C4-2B (cell line): Measurements from ENCODE around the gene MEGF11.

ENCODE experiments used
- CTCF ChIP-seq: fragments of 450-650 bp; conservative IDR thresholded peaks from 2 replicates; pipeline ENCODE4 v1.5.1; 2017; ENCODE audit warnings: mild to moderate bottlenecking
- ZFX ChIP-seq: fragments of 450-650 bp; IDR thresholded peaks from 2 replicates; pipeline ENCODE4 v1.6.1; 2017

GRCh38 chr15:65900488-65900887 lies 353.1 kb downstream of the MEGF11 start:
- TF ChIP-seq CTCF (no peak), ZFX (no peak)
